GM12878 (cell line): ENCODE data around the gene PRDM7. TPM values are rescaled to one million over a fixed set of nuclear protein-coding genes. Genes with fewer than 3 reads are reported as not detected.

ENCODE experiments used
- CBFB ChIP-seq: IDR thresholded peaks from 2 replicates; pipeline ENCODE4 v1.6.1; 2016; ENCODE audit warnings: antibody characterized with exemption, low read depth
- CREM ChIP-seq: IDR thresholded peaks from 2 replicates; pipeline ENCODE4 v1.6.1; 2014; ENCODE audit warnings: antibody characterized with exemption, low read depth
- DPF2 ChIP-seq: fragments of 450-650 bp; IDR thresholded peaks from 2 replicates; pipeline ENCODE4 v1.6.1; 2017; ENCODE audit warnings: mild to moderate bottlenecking
- EGR1 ChIP-seq, 2 experiments: IDR thresholded peaks; 1 replicate in 1 of 2; 2 replicates in 1 of 2; pipeline ENCODE4 v1.6.1; 2011 to 2012; ENCODE audit warnings: low read depth in 2 of 2, low read length in 2 of 2, borderline replicate concordance in 1 of 2, mild to moderate bottlenecking in 1 of 2, moderate library complexity in 1 of 2
- GATAD2B ChIP-seq: fragments of 450-650 bp; conservative IDR thresholded peaks from 2 replicates; pipeline ENCODE4 v1.6.1; 2017; ENCODE audit warnings: low read depth, mild to moderate bottlenecking, moderate library complexity
- IKZF1 ChIP-seq: fragments of 450-650 bp; conservative IDR thresholded peaks from 2 replicates; pipeline ENCODE4 v1.6.1; 2017; ENCODE audit warnings: antibody characterized with exemption, mild to moderate bottlenecking
- IRF4 ChIP-seq: IDR thresholded peaks from 2 replicates; pipeline ENCODE4 v1.6.1; 2011; ENCODE audit warnings: low read depth, low read length
- IRF5 ChIP-seq: fragments of 450-650 bp; IDR thresholded peaks from 2 replicates; pipeline ENCODE4 v1.6.1; 2017; ENCODE audit warnings: borderline replicate concordance
- KAT2A ChIP-seq: conservative IDR thresholded peaks from 2 replicates; pipeline ENCODE4 v1.6.1; 2011; ENCODE audit warnings: low read depth, low read length; ENCODE audit not compliant: control insufficient read depth
- KDM1A ChIP-seq: fragments of 200-600 bp; sonication (generic); IDR thresholded peaks from 2 replicates; pipeline ENCODE4 v1.6.1; 2016; ENCODE audit warnings: borderline replicate concordance
- MLLT1 ChIP-seq: fragments of 450-650 bp; IDR thresholded peaks from 2 replicates; pipeline ENCODE4 v1.6.1; 2016; ENCODE audit warnings: mild to moderate bottlenecking
- NFIC ChIP-seq: IDR thresholded peaks from 2 replicates; pipeline ENCODE4 v1.6.1; 2012; ENCODE audit warnings: low read depth, mild to moderate bottlenecking, inconsistent platforms, low read length, moderate library complexity
- NFYA ChIP-seq: IDR thresholded peaks from 2 replicates; pipeline ENCODE4 v1.6.1; 2011; ENCODE audit warnings: low read depth, mild to moderate bottlenecking, low read length, improper control_type of control experiment, borderline replicate concordance
- NR2C2 ChIP-seq: IDR thresholded peaks from 2 replicates; pipeline ENCODE4 v1.6.1; 2011; ENCODE audit warnings: borderline replicate concordance, low read depth; ENCODE audit not compliant: control insufficient read depth, insufficient read length
- RAD51 ChIP-seq: fragments of 450-650 bp; IDR thresholded peaks from 2 replicates; pipeline ENCODE4 v1.6.1; 2016; ENCODE audit warnings: moderate library complexity, mild to moderate bottlenecking, inconsistent platforms
- SPI1 ChIP-seq: IDR thresholded peaks from 2 replicates; pipeline ENCODE4 v1.6.1; 2011; ENCODE audit warnings: low read depth, mild to moderate bottlenecking, low read length, moderate library complexity, borderline replicate concordance; ENCODE audit not compliant: insufficient read depth
- SRF ChIP-seq, 2 experiments: IDR thresholded peaks; 2 replicates each; pipeline ENCODE4 v1.6.1; 2011; ENCODE audit warnings: low read depth in 2 of 2, low read length in 2 of 2, mild to moderate bottlenecking in 1 of 2, moderate library complexity in 1 of 2
- STAT3 ChIP-seq: IDR thresholded peaks from 2 replicates; pipeline ENCODE4 v1.6.1; 2011; ENCODE audit warnings: low read depth, low read length, improper control_type of control experiment
- USF1 ChIP-seq: IDR thresholded peaks from 2 replicates; pipeline ENCODE4 v1.6.1; 2011; ENCODE audit warnings: borderline replicate concordance, low read depth, mild to moderate bottlenecking, moderate library complexity, mixed read lengths, low read length; ENCODE audit not compliant: insufficient read depth; ENCODE audit errors: extremely low read length
- USF2 ChIP-seq: IDR thresholded peaks from 2 replicates; pipeline ENCODE4 v1.6.1; 2011; ENCODE audit warnings: low read depth, low read length, improper control_type of control experiment, borderline replicate concordance
- YBX1 ChIP-seq: fragments of 450-650 bp; IDR thresholded peaks from 2 replicates; pipeline ENCODE4 v1.6.1; 2016; ENCODE audit warnings: antibody characterized with exemption
- YY1 ChIP-seq: IDR thresholded peaks from 2 replicates; pipeline ENCODE4 v1.6.1; 2011; ENCODE audit warnings: low read depth, mild to moderate bottlenecking, low read length
- ZBTB11 ChIP-seq: fragments of 450-650 bp; formaldehyde crosslinking; IDR thresholded peaks from 2 replicates; pipeline ENCODE4 v1.5.0; 2022; ENCODE audit warnings: mild to moderate bottlenecking, missing genetic modification characterization
- ZNF274 ChIP-seq: IDR thresholded peaks from one replicate; pipeline ENCODE4 v1.8.0; 2011; ENCODE audit not compliant: insufficient read length, insufficient read depth
- polyA plus RNA-seq, 11 experiments: library from polyadenylated mRNA; depleted of rRNA in 4 of 11; unstranded in 6 of 11; stranded (reverse) in 5 of 11; fragments of >200 nt; fragmentation: Nextera tagmentation in 4 of 11; fragmentation: Illumina TruSeq in 1 of 11; extraction: Ambion mirVana in 4 of 11; extraction: Trizol in 1 of 11; gene quantifications; 1 replicate in 1 of 11; 2 replicates in 10 of 11; pipeline versions ENCODE4 v1.2.1 to v1.2.3, GENCODE V29; 2011 to 2016; ENCODE audit warnings: inconsistent platforms in 2 of 11, missing spikeins in 2 of 11, low read depth in 1 of 11
- total RNA-seq, 4 experiments: library from RNA; depleted of rRNA in 3 of 4; stranded (reverse); fragments of >200 nt in 3 of 4; fragmentation: Illumina TruSeq in 1 of 4; extraction: Trizol in 1 of 4; gene quantifications; 2 replicates each; pipeline versions ENCODE4 v1.2.1 to v1.2.3, GENCODE V29; 2013 to 2021

PRDM7 gene
- total and polyA plus RNA-seq, 10 of the 15 experiments (the other 5 are each of a cell fraction or from before 2014, with no cell fraction given), result not detected

GRCh38 chr16:90008708-90009145 lies 68.4 kb downstream of the PRDM7 start (continued):
- TF ChIP-seq NFIC (no peak), CREM (no peak), ZNF274 (no peak), STAT3 (no peak), GATAD2B (peak; percentile 42; the same call in 1 of the 2 replicates), IKZF1 (peak; percentile 51), NR2C2 (no peak), MLLT1 (0 out of 2 replicates have a peak, but pooled peaks have one; percentile 37), CBFB (peak; percentile 67; the same call in 1 of the 2 replicates), SPI1 (no peak), SRF (IDR thresholded peaks at IDR 0.05; ENCODE audit: low read depth in 2 of 2, low read length in 2 of 2) (no peak), DPF2 (peak; percentile 52; the same call in 1 of the 2 replicates), YY1 (0 out of 2 replicates have a peak, but pooled peaks have one; percentile 9), USF1 (no peak), YBX1 (no peak), KAT2A (no peak), EGR1 (IDR thresholded peaks at IDR 0.05; ENCODE audit: borderline replicate concordance in 1 of 2, low read depth in 2 of 2, low read length in 2 of 2) (no peak), IRF4 (no peak), ZBTB11 (no peak), IRF5 (no peak), KDM1A (no peak), RAD51 (no peak), NFYA (no peak), USF2 (no peak)
